ENCODE data around the gene CTAG1A. TPM values are rescaled to one million over a fixed set of nuclear protein-coding genes. Genes with fewer than 3 reads are reported as not detected.

CTAG1A gene
- total and polyA plus RNA-seq, 12 donors: not detected

DNA sequence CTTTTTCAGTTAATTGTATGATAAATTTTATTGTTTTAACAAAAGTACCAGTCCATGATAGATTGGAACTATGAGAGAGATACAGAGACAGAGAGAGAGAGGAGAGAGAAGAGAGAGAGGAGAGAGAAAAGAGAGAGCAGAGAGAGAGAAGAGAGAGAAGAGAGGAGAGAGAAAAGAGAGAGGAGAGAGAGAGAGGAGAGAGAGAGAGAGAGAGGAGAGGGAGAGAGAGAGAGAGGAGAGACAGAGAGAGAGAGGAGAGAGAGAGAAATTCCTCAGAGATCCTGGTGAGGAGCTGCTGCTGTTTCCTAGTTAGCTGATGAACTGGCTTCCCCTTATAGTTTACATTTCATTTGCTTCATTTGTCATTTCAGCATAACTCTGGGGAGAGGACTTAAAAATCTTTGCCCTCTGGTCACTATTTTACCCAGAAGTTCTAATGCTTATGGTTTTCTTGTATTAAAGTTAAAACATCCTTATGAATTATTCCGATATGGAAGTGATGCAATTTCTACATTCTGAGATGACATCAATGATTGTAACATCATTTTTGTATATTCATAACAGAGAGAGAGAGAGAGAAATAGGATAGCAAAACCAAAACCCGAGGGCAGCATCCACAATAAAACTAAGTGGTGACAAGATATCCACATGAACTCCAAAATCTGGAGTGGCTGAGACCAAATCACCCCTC is 10.8 kb downstream of the CTAG1A start:
- Histone ChIP-seq H3K27me3 (peaks cover 0 to 9% (median 0%) of the 10 kb centered on the region in 7 donors), H3K4me1 (no peaks in the 10 kb centered on the region), H3K36me3 (no peaks in the 10 kb centered on the region), H3K27ac (no peak overlapping the region), H3K9me3 (no peaks in the 10 kb centered on the region), H3K4me3 (no peak overlapping the region)
- intact Hi-C loops (cut with DNase I): no loop called here
- no peak for DNase-seq
- ATAC-seq: no peak
- WGBS, 2 donors: 59 to 64% methylated on average over 2 of the region's 2 CpGs
- TF ChIP-seq, protein P1, sequence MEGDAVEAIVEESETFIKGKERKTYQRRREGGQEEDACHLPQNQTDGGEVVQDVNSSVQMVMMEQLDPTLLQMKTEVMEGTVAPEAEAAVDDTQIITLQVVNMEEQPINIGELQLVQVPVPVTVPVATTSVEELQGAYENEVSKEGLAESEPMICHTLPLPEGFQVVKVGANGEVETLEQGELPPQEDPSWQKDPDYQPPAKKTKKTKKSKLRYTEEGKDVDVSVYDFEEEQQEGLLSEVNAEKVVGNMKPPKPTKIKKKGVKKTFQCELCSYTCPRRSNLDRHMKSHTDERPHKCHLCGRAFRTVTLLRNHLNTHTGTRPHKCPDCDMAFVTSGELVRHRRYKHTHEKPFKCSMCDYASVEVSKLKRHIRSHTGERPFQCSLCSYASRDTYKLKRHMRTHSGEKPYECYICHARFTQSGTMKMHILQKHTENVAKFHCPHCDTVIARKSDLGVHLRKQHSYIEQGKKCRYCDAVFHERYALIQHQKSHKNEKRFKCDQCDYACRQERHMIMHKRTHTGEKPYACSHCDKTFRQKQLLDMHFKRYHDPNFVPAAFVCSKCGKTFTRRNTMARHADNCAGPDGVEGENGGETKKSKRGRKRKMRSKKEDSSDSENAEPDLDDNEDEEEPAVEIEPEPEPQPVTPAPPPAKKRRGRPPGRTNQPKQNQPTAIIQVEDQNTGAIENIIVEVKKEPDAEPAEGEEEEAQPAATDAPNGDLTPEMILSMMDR (IDR thresholded peaks at IDR 0.05): no peak

- H3K27ac ChIP-seq: no peak overlapping the region
Observed at GRCh38 chrX:154596290-154596929, 11.5 kb downstream of the CTAG1A start.

DNA sequence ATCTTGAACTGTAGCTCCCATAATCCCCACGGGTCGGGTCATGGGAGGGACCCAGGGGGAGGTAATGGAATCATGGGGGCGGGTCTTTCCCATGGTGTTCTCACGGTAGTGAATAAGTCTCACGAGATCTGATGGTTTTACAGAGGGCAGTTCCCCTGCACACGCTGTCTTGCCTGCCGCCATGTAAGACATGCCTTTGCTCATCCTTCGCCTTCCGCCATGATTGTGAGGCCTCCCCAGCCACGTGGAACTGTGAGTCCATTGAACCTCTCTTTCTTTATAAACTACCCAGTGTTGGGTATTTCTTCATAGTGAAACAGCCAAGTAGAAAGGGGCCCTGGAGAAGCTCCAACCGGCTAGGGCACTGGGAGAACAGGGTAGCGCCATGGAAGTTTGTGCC is 12.3 kb downstream of the CTAG1A start:
- no peak overlapping the region for H3K27ac ChIP-seq
- ATAC-seq (no peak), DNase-seq (no peak)
- 90 to 94% methylated on average over 12 of the region's 12 CpGs for WGBS, 2 donors
- no peak overlapping the region for H3K4me3 ChIP-seq
- intact Hi-C loops (cut with DNase I): no loop called here
- no peaks in the 10 kb centered on the region for H3K36me3 ChIP-seq
- peaks cover 0 to 9% (median 0%) of the 10 kb centered on the region in 7 donors for H3K27me3 ChIP-seq
- H3K4me1 ChIP-seq: no peaks in the 10 kb centered on the region
- TF ChIP-seq, protein P1 (IDR thresholded peaks at IDR 0.05): no peak
- no peaks in the 10 kb centered on the region for H3K9me3 ChIP-seq

More at GRCh38 chrX:154596290-154596929, 11.5 kb downstream of the CTAG1A start:
- 0 to 22% methylated on average over 3 of the region's 3 CpGs for WGBS, 2 donors
- TF ChIP-seq, protein P1 (IDR thresholded peaks at IDR 0.05): no peak
- Histone ChIP-seq H3K27me3 (peaks cover 0 to 9% (median 0%) of the 10 kb centered on the region in 7 donors), H3K9me3 (no peaks in the 10 kb centered on the region), H3K36me3 (no peaks in the 10 kb centered on the region), H3K4me1 (no peaks in the 10 kb centered on the region), H3K4me3 (no peak overlapping the region)
- intact Hi-C loops (cut with DNase I): no loop called here
- DNase-seq (no peak), ATAC-seq (no peak)

DNA sequence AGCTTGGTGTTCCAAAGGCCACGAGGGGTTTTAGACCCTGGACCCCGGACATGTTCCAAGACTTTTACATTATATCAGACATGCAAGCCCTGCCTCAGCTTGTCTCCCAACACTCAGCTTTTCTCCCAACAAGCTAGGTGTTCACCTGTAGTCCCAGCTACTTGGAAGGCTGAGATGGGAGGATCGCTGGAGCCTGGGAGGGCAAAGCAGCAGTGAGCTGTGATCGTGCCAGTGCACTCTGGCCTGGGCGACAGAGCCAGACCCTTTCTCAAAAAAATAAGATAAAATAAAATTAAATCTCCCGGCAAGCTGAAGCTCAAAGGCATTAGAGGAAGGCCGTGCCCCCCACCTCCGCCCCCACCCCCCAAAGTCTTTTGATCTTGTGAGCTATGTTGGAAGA is 13.7 kb downstream of the CTAG1A start:
- intact Hi-C loops (cut with DNase I): no loop called here
- ATAC-seq (no peak), DNase-seq (no peak)
- Histone ChIP-seq H3K36me3 (no peaks in the 10 kb centered on the region), H3K27me3 (peaks cover 0 to 9% (median 0%) of the 10 kb centered on the region in 7 donors), H3K4me1 (peaks cover 0 to 3% (median 0%) of the 10 kb centered on the region in 9 donors), H3K4me3 (no peak overlapping the region), H3K27ac (no peak overlapping the region), H3K9me3 (no peaks in the 10 kb centered on the region)
- 91 to 93% methylated on average over 8 of the region's 8 CpGs for WGBS, 2 donors
- TF ChIP-seq, protein P1 (IDR thresholded peaks at IDR 0.05): no peak

Measured in heart right ventricle (tissue), 16 donors.